Dedifferentiated amniotic fluid mesenchymal stem cell (primary cell): Measurements from ENCODE around the gene KCNAB2.

Experiments used
- DNase-seq: peaks from one replicate; pipeline ENCODE4 v3.0.0-alpha.2; 2016; ENCODE audit errors: extremely low spot score

Gene KCNAB2

GRCh38 chr1:6045561-6045960 lies at the start of gene KCNAB2:
Gene KCNAB2 (plus strand): TSS chr1:6045888. CDS start chr1:6051537, 5,649 bp downstream.
- no peak for DNase-seq

DNA sequence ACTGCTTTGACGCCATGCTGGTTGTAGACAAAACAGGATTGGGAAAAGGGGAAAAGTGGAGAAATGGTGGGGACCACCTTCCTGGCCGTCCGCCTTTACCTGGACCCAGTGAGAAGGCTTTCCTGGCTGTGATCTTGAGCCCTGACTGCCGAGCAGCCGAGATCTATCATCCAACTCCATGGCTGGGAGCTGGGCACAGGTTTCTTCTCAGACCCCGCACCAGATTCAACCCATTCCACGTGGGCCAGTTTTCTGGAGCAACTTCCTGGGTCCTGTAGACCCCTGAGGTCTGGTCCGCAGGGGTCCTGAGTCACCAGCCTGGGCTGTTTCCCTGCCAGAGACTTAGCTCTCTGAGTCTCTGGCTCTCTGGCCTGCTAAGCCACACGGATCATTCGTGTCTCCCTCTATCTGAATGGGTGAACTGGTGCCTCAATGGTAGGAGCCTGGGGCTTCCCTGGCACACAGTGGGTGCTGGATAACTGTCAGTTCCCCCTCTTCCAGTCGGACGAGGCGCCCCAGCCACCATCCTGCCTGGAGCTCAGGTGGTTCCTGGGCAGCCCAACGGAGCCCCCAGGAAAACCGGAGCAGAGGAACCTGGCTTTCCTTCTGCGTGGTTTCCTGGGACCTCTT lies 48.9 kb upstream of the KCNAB2 start:
- no peak for DNase-seq

DNA sequence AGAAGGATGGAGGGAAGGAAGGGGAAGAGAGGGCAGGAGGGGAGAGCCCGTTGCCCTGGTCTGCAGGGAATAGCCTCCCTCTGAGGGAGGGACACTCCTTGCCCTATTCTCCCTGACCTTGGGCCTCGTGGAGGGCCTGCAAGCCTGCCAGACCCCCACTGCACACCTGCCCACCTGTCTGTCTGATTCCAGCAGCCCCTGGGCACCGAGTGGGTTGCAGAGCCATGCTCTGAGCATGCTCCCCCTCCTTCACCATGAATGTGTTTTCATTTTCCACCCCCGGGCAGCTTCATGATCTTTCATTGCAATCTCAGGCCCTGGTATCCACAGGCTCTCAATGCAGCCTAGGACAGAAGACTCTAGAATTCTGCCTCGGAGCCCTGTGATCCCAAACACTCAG lies 48.4 kb upstream of the KCNAB2 start:
- DNase-seq: no peak

GRCh38 chr1:5998051-5998905 lies 47.4 kb upstream of the KCNAB2 start:
- DNase-seq: no peak

- no peak for DNase-seq
Measured at GRCh38 chr1:5998906-5999301, 46.8 kb upstream of the KCNAB2 start.

GRCh38 chr1:5999711-6000443 lies 45.8 kb upstream of the KCNAB2 start:
- no peak for DNase-seq

DNA sequence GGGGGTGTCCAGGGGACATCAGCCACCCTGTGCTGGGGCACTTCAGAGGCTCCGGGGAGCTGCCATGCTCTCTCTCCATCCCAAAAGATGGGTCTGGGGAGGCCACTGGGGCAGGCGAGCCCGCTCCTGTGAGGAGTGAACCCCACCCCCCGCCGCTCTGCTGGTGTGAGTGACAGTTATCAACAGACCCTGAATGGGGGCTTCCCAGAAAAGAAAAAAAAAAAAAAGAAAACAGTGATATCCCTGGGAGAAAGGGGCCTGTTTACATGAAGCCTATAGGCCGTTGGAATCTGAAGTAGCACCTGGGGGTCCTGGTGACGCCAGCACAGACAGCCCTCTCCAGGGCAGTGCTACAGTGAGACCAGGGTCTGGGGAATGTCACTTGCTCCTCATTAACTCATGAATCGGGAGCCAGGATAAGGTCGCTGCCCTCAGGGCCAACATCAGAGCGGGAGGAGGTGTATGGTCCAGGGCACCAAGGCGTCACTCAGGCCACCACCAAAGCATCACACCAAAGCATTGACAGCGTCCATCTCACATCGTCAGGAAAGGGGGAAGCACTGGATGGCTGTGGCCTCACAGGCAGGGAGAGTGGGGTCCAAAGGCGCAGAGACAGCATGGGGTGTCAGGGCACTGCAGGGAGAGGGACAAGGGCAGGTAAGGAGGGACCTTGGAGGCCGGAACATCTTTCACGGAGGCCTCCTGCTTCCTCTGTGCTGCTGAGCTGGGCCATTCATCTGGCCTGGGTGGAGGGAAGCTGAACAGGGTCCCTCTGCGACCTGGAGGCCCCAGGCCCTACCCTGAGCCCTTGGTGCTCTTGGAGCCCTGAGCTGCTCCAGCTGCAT lies 45.0 kb upstream of the KCNAB2 start:
- DNase-seq: no peak

GRCh38 chr1:6001992-6002576 lies 43.6 kb upstream of the KCNAB2 start:
- DNase-seq: no peak

- DNase-seq: no peak
Measured at GRCh38 chr1:6002714-6003501, 42.8 kb upstream of the KCNAB2 start.

DNA sequence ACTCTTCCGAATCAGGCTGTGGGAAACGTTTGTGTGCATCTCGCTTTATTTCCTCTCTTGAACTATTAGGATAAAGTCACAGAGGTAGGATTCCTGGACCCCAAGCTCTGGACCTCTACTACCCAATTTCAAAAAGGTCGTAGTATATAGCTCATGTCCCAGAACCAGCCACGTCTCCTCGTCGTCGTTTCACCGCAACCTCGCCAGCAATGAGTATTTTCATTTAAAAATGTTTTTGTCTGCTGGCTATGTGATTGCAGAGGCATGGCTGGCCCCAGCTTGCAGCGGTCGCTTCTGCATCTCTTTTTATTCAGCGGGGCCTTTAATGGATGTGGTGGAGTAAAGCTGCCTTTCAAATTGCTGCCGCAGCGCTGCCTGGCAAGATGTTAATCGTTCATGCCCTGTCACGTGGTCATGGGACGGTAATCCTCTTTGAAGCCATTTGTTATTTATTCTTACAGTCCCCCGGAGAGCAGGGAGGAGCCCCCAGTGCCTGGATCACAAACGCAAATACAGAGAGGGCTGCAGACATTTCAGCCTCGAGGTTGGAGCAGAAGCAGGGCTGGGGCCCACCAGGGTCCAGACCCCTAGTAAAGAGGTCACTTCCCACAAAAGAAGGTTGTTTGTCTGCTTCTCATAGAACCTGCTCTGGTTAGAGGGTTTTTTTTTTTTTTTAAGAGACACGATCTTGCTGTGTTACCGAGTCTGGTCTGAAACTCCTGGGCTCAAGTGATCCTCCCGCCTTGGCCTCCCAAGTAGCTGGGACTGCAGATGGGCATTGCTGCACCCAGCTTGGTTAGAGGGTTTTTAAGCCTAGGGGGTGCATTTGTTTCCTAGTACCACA lies 41.9 kb upstream of the KCNAB2 start:
- DNase-seq: no peak

DNA sequence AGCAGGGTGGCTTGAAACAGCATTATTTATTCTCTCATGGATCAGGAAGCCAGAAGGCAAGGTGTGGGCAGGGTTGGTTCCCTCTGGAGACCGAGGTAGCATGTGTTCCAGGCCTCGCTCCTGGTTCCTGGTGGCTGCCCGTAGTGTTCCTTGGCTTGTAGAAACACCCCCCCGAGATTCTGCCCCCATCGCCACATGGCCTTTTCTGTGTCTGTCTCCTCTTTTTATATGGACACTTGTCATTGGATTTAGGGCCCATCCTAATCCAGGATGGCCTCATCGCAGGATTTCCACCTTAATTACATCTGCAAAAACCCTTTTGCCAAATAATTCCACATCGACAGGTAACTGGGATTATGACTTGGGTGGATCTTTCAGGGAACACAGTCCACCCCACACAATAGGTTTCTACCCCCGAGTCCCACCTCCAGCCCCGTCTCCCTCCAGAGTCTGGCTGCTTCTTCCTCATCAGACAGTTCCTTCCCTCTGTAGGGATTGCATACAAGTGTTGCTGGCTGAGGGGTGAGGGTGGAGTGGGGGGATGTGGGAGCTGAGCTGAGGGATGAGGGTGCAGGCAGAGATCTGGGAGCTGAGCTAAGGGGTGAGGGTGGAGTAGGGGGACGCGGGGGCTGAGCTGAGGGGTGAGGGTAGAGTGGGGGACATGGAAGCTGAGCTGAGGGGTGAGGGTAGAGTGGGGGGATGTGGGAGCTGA lies 41.1 kb upstream of the KCNAB2 start:
- no peak for DNase-seq

DNA sequence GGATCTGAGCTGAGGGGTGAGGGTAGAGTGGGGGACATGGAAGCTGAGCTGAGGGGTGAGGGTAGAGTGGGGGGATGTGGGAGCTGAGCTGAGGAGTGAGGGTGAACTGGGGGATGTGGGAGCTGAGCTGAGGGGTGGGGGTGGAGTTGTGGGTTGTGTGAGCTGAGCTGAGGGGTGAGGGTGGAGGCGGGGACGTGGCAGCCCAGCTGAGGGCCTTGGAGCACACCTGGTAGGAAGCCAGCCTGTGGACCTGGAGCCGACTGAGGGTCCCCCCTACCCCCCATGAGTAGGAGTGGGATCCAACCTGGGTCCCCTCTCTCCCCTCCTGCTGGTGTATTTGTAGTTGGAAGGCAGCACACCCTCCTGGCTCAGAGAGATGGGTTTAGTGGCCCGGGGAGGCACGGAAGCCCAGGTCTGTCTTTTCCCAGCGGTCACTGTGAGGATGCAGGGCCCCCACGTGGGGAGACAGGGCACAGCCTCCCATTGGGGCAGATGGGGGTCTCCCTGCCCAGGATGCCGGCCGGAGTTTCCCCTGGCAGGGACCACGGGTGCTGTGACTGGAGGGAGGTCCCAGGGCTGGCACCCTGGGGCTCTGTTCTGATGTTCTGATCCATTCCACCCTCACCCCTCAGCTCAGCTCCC lies 40.3 kb upstream of the KCNAB2 start:
- DNase-seq: no peak

DNA sequence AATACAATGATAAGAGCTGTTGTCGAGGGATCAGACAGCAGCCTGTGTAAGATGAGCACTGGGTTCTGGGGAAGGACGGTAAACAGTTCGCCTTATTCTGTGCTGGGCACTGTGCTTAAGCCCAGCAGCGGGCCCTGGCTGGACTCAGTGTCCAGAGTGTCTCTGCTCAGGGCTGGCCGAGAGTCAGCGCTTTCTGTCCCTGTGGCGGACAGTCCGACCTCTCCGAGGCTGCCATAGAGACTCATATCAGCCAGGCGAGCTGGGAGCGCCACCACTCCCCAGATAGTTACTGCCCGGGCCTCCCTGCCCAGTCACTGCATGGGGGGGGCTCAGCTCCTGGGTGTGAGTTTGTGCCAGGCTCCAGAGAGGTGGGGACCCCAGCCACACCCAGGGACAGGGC lies 38.8 kb upstream of the KCNAB2 start:
- DNase-seq: no peak

DNA sequence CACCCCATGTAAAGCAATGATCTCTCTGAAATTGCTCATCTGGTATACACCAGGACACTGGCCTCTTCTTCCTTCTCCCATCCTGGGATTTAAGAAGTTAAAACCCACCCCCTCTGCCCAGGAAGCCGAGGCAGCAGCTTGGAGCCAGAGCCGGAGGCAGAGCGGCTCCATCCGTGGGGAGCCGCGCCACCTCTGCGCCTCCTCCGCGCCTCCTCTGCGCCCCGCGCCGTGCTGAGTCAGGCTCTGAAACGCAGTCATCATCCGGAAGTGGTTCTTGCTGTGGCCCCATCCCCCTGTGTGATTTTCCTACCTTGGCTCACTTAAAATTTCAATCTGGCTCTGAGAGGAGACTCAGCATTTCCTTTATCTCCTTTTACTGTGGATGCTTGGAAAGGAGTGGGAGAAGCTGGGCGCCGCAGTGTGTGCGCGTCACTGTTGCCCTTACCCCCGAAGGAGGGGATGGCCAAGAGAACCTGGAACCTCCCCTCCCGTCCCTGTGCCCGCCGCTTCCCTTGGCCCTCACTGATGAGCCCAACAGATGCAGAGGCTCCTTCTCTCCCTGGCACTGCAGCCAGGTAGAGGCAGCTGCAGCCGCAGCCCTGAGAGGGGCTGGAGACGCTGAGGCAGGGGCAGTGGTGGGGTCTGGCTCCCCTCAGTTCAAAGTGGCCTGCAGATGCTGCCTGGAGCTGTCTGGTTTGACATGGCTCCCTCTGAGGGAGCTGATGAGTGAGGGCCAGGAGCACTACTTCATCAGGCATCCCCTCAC lies 38.2 kb upstream of the KCNAB2 start:
- no peak for DNase-seq

DNA sequence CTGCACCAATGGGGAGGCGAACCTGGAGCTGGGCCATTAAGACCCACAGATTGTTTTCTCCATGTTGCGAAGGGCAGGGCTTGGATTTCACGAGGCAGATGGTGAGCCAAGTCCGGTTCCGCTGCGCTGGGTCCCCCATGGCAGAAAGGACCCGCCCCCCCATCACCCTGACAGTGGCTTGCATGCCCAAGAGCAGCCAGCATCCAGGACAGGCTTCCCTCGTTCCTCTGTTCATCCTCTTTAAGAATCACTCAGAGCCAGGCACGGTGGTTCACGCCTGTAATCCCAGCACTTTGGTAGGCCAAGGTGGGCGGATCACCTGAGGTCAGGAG lies 37.6 kb upstream of the KCNAB2 start:
- DNase-seq: no peak

DNA sequence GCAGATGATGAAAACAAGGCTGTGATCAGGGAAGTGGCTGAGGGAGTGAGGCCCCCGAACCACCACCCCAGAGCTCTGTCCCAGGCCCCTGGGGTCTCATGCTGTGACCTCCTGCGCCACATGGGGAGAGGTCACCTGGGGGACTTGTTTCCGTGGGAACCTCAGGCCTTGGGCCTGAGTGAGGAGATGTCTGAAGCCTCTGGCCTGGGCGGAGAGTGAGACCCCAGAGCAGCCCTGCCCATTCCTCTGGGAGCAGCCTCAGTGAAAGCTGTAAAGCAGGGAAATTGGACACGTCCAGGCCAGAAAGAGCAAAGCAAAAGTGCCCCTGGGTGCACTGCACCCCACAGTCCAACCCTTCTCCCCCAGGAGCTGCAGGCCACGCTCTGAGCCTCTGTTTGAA lies 37.0 kb upstream of the KCNAB2 start:
- DNase-seq: no peak

DNA sequence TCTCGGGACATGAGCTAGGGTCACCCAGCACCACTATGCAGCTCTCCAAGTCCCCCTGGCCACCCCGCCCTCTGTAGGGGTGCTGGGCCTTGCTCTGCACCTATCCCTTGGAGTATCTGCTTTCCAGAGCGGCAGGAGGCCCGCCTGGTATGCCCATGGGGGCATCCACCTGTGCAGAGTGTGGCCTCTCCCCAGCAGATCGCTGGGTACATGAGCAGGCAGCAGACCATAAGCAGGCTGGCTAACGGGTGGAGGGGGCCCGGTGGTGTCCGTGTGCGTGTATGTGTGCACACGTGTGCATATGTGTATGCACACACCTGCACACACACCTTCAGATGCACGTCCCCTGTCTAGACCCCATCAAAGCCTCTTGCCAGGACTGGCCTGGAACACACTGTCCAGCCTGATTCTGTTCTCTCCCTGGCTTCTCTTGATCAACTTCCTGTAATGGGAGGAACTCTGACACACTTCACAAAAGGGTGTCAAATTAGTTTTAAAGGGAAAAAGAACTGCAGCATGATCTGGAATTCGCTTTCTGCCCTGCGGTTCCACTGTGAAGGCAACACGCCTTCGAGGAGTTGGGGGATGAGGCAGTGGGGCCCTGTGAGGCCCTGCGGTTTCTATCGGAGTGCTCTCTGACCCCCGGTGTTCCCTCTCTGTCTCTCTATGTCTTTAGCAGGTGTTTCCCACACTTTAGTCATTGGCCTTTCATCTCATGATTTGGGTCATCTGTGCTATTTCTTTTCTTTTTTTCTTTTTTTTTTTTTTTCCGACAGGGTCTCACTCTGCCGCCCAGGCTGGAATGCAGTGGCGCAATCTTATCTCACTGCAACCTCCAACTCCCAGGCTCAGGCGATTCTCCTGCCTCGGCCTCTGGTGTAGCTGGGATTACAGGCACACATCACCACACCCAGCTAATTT lies 36.3 kb upstream of the KCNAB2 start:
- DNase-seq: no peak
